CD4-positive, alpha-beta memory T cell (primary cell): ENCODE results near the gene CTDSP1. TPM values are rescaled to one million over a fixed set of nuclear protein-coding genes. Genes with fewer than 3 reads are reported as not detected.
A peak's percentile ranks its signal among the peaks of the same experiment; 100 is the strongest.

Experiments
- CTCF ChIA-PET: fragments of 350-600 bp; sonication (Branson Sonifier 250); formaldehyde crosslinking; loops from one replicate; lab custom pipeline; 2021; ENCODE audit warnings: inconsistent platforms; ENCODE audit not compliant: partially characterized antibody; lab: Charles Lee
- POLR2A ChIA-PET: fragments of 350-600 bp; sonication (Branson Sonifier 250); formaldehyde crosslinking; loops from one replicate; lab custom pipeline; 2021; ENCODE audit not compliant: partially characterized antibody; lab: Charles Lee
- DNase-seq, 5 donors: peaks; one replicate each; pipeline versions ENCODE4 v3.0.0 to v3.0.0-alpha.2; 2020 to 2022; ENCODE audit warnings: mixed read lengths in 1 of 5
- H3K27ac ChIP-seq: one replicate; pipeline ENCODE4 v1.7.0; 2013; ENCODE audit warnings: low read depth, low read length
- H3K27me3 ChIP-seq: 2 replicates; pipeline ENCODE4 v1.7.0; 2013; ENCODE audit warnings: mild to moderate bottlenecking, low read length, moderate library complexity; ENCODE audit not compliant: insufficient read depth
- H3K36me3 ChIP-seq: 2 replicates; pipeline ENCODE4 v1.7.0; 2013; ENCODE audit warnings: mild to moderate bottlenecking, low read length, moderate library complexity; ENCODE audit not compliant: insufficient read depth
- H3K4me1 ChIP-seq: 2 replicates; pipeline ENCODE4 v1.7.0; 2013; ENCODE audit warnings: mild to moderate bottlenecking, low read length, moderate library complexity; ENCODE audit not compliant: insufficient read depth
- H3K4me3 ChIP-seq, 2 donors: one replicate each; pipeline ENCODE4 v1.7.0; 2013; ENCODE audit warnings: low read length in 2 of 2, mild to moderate bottlenecking in 1 of 2
- H3K9me3 ChIP-seq, 2 donors: one replicate each; pipeline ENCODE4 v1.7.0; 2013; ENCODE audit warnings: low read length in 2 of 2, control low read depth in 1 of 2; ENCODE audit not compliant: control insufficient read depth in 1 of 2
- H3K27ac Mint-ChIP-seq, 7 donors: one replicate each; pipeline ENCODE4 v1.8.0; 2020 to 2021; ENCODE audit warnings: mixed read lengths in 7 of 7, mild to moderate bottlenecking in 6 of 7, inconsistent platforms in 3 of 7, moderate library complexity in 3 of 7
- H3K27me3 Mint-ChIP-seq, 2 donors: one replicate each; pipeline ENCODE4 v1.8.0; 2020 to 2021; ENCODE audit warnings: mixed read lengths in 2 of 2
- H3K36me3 Mint-ChIP-seq, 2 donors: one replicate each; pipeline ENCODE4 v1.8.0; 2020 to 2021; ENCODE audit warnings: mixed read lengths in 2 of 2, inconsistent platforms in 1 of 2, mild to moderate bottlenecking in 1 of 2
- H3K4me1 Mint-ChIP-seq, 4 donors: one replicate each; pipeline ENCODE4 v1.8.0; 2020 to 2021; ENCODE audit warnings: mixed read lengths in 4 of 4, mild to moderate bottlenecking in 1 of 4
- H3K4me3 Mint-ChIP-seq, 8 donors: one replicate each; pipeline ENCODE4 v1.8.0; 2020 to 2021; ENCODE audit warnings: mixed read lengths in 8 of 8, mild to moderate bottlenecking in 7 of 8, moderate library complexity in 6 of 8, inconsistent platforms in 3 of 8
- H3K9me3 Mint-ChIP-seq, 8 donors: one replicate each; pipeline ENCODE4 v1.8.0; 2020 to 2021; ENCODE audit warnings: mixed read lengths in 8 of 8, mild to moderate bottlenecking in 5 of 8, inconsistent platforms in 3 of 8, moderate library complexity in 1 of 8
- intact Hi-C: fragments of 100-400 bp; cut with micrococcal nuclease; formaldehyde crosslinking; loops from one replicate; pipeline ENCODE4 v1.15.1; 2023
- polyA plus RNA-seq, 2 donors: library from polyadenylated mRNA; unstranded; fragments of 300-500 nt; fragmentation: Illumina TruSeq; gene quantifications; one replicate each; pipeline ENCODE4 v1.2.3, GENCODE V29; 2021
- total RNA-seq, 2 experiments: library from RNA; stranded (reverse); gene quantifications; one replicate each; pipeline ENCODE4 v1.2.3, GENCODE V29; 2021

Gene CTDSP1
- total and polyA plus RNA-seq, 4 experiments from 2014 or later = 26.4 to 183 (median 110) TPM

DNA sequence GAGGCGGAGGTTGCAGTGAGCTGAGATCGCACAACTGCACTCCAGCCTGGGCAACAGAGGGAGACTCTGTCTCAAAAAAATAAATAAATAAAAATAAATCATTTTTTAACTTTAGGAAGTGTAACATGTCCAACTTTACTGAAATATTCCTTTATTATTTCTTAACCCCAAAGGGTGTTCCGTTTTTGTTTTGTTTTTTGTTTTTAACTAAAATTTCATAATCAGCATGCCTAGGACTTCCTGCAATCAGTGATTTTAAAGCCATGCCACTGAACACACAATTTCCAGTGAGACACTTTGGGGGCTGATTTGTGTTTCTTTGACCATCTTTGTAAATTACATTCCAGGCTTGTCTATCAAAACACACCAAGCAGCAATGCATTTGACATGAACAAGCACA lies 35.9 kb upstream of the CTDSP1 start:
- no peak overlapping the region for H3K4me3 Mint-ChIP-seq
- peaks cover 4 to 19% (median 10%) of the 10 kb centered on the region in 4 donors for H3K4me1 Mint-ChIP-seq
- Histone ChIP-seq H3K4me3 (no peak overlapping the region), H3K4me1 (peaks cover 17% of the 10 kb centered on the region), H3K36me3 (no peaks in the 10 kb centered on the region), H3K9me3 (peaks cover 0 to 3% of the 10 kb centered on the region in 2 donors), H3K27me3 (no peaks in the 10 kb centered on the region), H3K27ac (no peak overlapping the region)
- ChIA-PET CTCF (interaction anchor here (1.0 to 1.6 kb wide), 2 partner anchors 32 to 65 kb away, joined by 3 read pairs; no protein-coding TSS in a partner anchor), POLR2A (no interaction called here)
- no peak for DNase-seq
- no peak overlapping the region for H3K27ac Mint-ChIP-seq
- no peaks in the 10 kb centered on the region for H3K27me3 Mint-ChIP-seq
- intact Hi-C loops = no loop called here
- peaks cover 0 to 3% (median 0%) of the 10 kb centered on the region in 8 donors for H3K9me3 Mint-ChIP-seq
- H3K36me3 Mint-ChIP-seq = no peaks in the 10 kb centered on the region

- ChIA-PET CTCF (interaction anchor here (1.0 to 1.6 kb wide), 3 partner anchors 8 to 66 kb away, joined by 3 to 7 read pairs (median 3); partner anchors contain the start of gene CATIP), POLR2A (no interaction called here)
- H3K4me1 Mint-ChIP-seq = peaks cover 4 to 23% (median 13%) of the 10 kb centered on the region in 4 donors
- Histone ChIP-seq H3K4me3 (no peak overlapping the region), H3K9me3 (peaks cover 0 to 3% of the 10 kb centered on the region in 2 donors), H3K27ac (no peak overlapping the region), H3K4me1 (peaks cover 22% of the 10 kb centered on the region), H3K27me3 (no peaks in the 10 kb centered on the region), H3K36me3 (no peaks in the 10 kb centered on the region)
- H3K27ac Mint-ChIP-seq = peak overlapping the region in 1 of 7 donors; percentile 31
- DNase-seq = no peak
- H3K27me3 Mint-ChIP-seq = no peaks in the 10 kb centered on the region
- no peak overlapping the region for H3K4me3 Mint-ChIP-seq
- H3K9me3 Mint-ChIP-seq = peaks cover 0 to 3% (median 0%) of the 10 kb centered on the region in 8 donors
- no peaks in the 10 kb centered on the region for H3K36me3 Mint-ChIP-seq
- intact Hi-C loops = no loop called here
Measured at GRCh38 chr2:218364196-218364595, 35.5 kb upstream of the CTDSP1 start.

- Mint-ChIP-seq H3K27me3 (no peaks in the 10 kb centered on the region), H3K36me3 (no peaks in the 10 kb centered on the region), H3K4me1 (peaks cover 13 to 33% (median 25%) of the 10 kb centered on the region in 4 donors), H3K9me3 (peaks cover 0 to 3% (median 0%) of the 10 kb centered on the region in 8 donors), H3K4me3 (peak overlapping the region; percentile 74 to 86 (median 81)), H3K27ac (peak overlapping the region; percentile 42 to 82 (median 77))
- Histone ChIP-seq H3K4me1 (peaks cover 28% of the 10 kb centered on the region), H3K27me3 (no peaks in the 10 kb centered on the region), H3K4me3 (peak overlapping the region in 1 of 2 donors; percentile 60), H3K27ac (peak overlapping the region; percentile 42), H3K36me3 (no peaks in the 10 kb centered on the region), H3K9me3 (peaks cover 0 to 3% of the 10 kb centered on the region in 2 donors)
- intact Hi-C loops = loop anchor here (1.0 to 5.0 kb wide), 2 partner anchors 11 to 50 kb away; partner anchors contain the start of gene CATIP
- no peak for DNase-seq
- CTCF ChIA-PET = interaction anchor here (0.7 to 1.5 kb wide), 8 partner anchors 10 to 95 kb away, joined by 3 to 17 read pairs (median 4); partner anchors contain the start of genes CATIP and TMBIM1
- POLR2A ChIA-PET = interaction anchor here (0.8 to 1.9 kb wide), 11 partner anchors 26 to 96 kb away, joined by 3 to 17 read pairs (median 5); partner anchors contain the start of genes AAMP, CTDSP1 and PNKD
Measured at GRCh38 chr2:218366621-218367414, 32.9 kb upstream of the CTDSP1 start.

DNA sequence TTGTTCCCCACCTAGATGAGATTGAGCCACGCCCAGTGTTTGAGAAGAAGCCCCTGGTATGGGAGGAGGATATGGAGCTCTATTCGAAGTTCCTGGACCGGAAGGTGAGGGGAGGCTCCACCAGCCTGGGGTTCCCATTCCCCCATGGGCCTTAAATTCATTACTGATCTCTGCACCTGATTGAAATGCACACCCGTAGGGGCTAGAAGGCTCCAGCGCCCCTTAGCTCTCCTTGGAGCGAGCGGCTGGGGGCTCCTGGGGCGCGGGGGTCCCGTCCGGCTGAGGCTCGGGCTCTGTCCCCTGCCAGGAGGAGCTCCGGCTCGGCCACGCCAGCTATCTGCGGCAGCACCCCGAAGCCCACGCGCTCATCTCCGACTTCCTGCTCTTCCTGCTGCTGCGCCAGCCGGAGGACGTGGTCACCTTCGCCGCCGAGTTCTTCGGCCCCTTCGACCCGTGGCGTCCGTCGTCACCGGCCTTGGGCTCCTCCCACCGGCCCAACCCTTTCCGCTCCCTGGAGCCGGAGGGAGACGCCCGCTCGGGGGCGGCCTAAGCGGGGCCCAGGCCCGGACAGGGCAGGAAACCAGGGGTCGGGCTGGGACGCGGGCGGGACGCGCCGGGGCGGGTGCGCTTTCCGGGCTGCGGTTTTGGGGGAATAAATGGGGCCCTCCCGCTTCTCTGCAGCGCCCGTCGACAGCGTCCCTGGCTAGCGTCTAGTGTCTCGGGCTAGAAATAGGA lies 32.1 kb upstream of the CTDSP1 start:
- H3K36me3 Mint-ChIP-seq = no peaks in the 10 kb centered on the region
- peak overlapping the region; percentile 84 to 96 (median 90) for H3K27ac Mint-ChIP-seq
- CTCF ChIA-PET = interaction anchor here (0.8 to 1.5 kb wide), 7 partner anchors 11 to 96 kb away, joined by 3 to 17 read pairs (median 4); partner anchors contain the start of genes CATIP and TMBIM1
- Histone ChIP-seq H3K27ac (peak overlapping the region; percentile 42), H3K27me3 (no peaks in the 10 kb centered on the region), H3K9me3 (peaks cover 0 to 3% of the 10 kb centered on the region in 2 donors), H3K4me1 (peaks cover 28% of the 10 kb centered on the region), H3K36me3 (no peaks in the 10 kb centered on the region), H3K4me3 (peak overlapping the region; percentile 42 to 60)
- peaks cover 13 to 33% (median 25%) of the 10 kb centered on the region in 4 donors for H3K4me1 Mint-ChIP-seq
- no peaks in the 10 kb centered on the region for H3K27me3 Mint-ChIP-seq
- peak; percentile 64 to 74 (median 71) for DNase-seq
- peak overlapping the region; percentile 74 to 89 (median 82) for H3K4me3 Mint-ChIP-seq
- H3K9me3 Mint-ChIP-seq = peaks cover 0 to 3% (median 0%) of the 10 kb centered on the region in 8 donors
- POLR2A ChIA-PET = interaction anchor here (0.8 to 1.9 kb wide), 11 partner anchors 25 to 97 kb away, joined by 3 to 17 read pairs (median 5); partner anchors contain the start of genes AAMP, CTDSP1 and PNKD
- intact Hi-C loops = loop anchor here (1.0 to 5.0 kb wide), 2 partner anchors 11 to 50 kb away; partner anchors contain the start of gene CATIP

- Mint-ChIP-seq H3K9me3 (peaks cover 0 to 3% (median 0%) of the 10 kb centered on the region in 8 donors), H3K27me3 (no peaks in the 10 kb centered on the region), H3K27ac (peak overlapping the region; percentile 84 to 96 (median 90)), H3K4me3 (peak overlapping the region; percentile 74 to 89 (median 82)), H3K36me3 (no peaks in the 10 kb centered on the region), H3K4me1 (peaks cover 13 to 33% (median 26%) of the 10 kb centered on the region in 4 donors)
- intact Hi-C loops = loop anchor here (5.0 kb wide), 1 partner anchor 51 kb away; no protein-coding TSS in a partner anchor
- Histone ChIP-seq H3K27ac (peak overlapping the region; percentile 42), H3K27me3 (no peaks in the 10 kb centered on the region), H3K36me3 (no peaks in the 10 kb centered on the region), H3K9me3 (peaks cover 0 to 3% of the 10 kb centered on the region in 2 donors), H3K4me3 (peak overlapping the region; percentile 42 to 60), H3K4me1 (peaks cover 28% of the 10 kb centered on the region)
- CTCF ChIA-PET = interaction anchor here (1.2 to 1.5 kb wide), 3 partner anchors 12 to 28 kb away, joined by 5 to 17 read pairs (median 5); partner anchors contain the start of gene CATIP
- no peak for DNase-seq
- POLR2A ChIA-PET = interaction anchor here (1.2 to 3.6 kb wide), 9 partner anchors 25 to 98 kb away, joined by 3 to 19 read pairs (median 7); partner anchors contain the start of genes AAMP, CTDSP1 and PNKD
Measured at GRCh38 chr2:218368150-218368528, 31.5 kb upstream of the CTDSP1 start.

- ChIA-PET POLR2A (interaction anchor here (1.3 to 3.6 kb wide), 2 partner anchors 28 to 82 kb away, joined by 3 to 19 read pairs; no protein-coding TSS in a partner anchor), CTCF (interaction anchor here (1.0 to 1.3 kb wide), 2 partner anchors 12 to 75 kb away, joined by 3 to 5 read pairs; partner anchors contain the start of gene CATIP)
- H3K4me1 Mint-ChIP-seq = peaks cover 13 to 33% (median 26%) of the 10 kb centered on the region in 4 donors
- no peaks in the 10 kb centered on the region for H3K36me3 Mint-ChIP-seq
- intact Hi-C loops = loop anchor here (5.0 kb wide), 1 partner anchor 51 kb away; no protein-coding TSS in a partner anchor
- H3K27me3 ChIP-seq = no peaks in the 10 kb centered on the region
- no peaks in the 10 kb centered on the region for H3K36me3 ChIP-seq
- no peak for DNase-seq
- peak overlapping the region; percentile 34 to 86 (median 74) for H3K4me3 Mint-ChIP-seq
- peaks cover 0 to 3% (median 0%) of the 10 kb centered on the region in 8 donors for H3K9me3 Mint-ChIP-seq
- H3K27me3 Mint-ChIP-seq = no peaks in the 10 kb centered on the region
- no peak overlapping the region for H3K27ac ChIP-seq
- H3K4me3 ChIP-seq = no peak overlapping the region
- peaks cover 0 to 3% of the 10 kb centered on the region in 2 donors for H3K9me3 ChIP-seq
- peak overlapping the region; percentile 40 to 87 (median 77) for H3K27ac Mint-ChIP-seq
- peaks cover 28% of the 10 kb centered on the region for H3K4me1 ChIP-seq
Measured at GRCh38 chr2:218368621-218369153, 31.0 kb upstream of the CTDSP1 start.
